Activated CD8-positive, alpha-beta memory T cell treated with anti-CD3 and anti-CD28 coated beads for 24 hours (primary cell): Measurements from ENCODE around the gene LMBRD1.
"Not testable (repeated sequence)": the region's sequence is repeated elsewhere in the genome, so short reads cannot be mapped to it uniquely, and the experiment has no call there.

Experiments
- DNase-seq: peaks from one replicate; pipeline ENCODE4 v3.0.0-alpha.2; 2020

Gene LMBRD1

GRCh38 chr6:69795469-69796072 is 1.2 kb downstream of the LMBRD1 start:
- DNase-seq = no peak

DNA sequence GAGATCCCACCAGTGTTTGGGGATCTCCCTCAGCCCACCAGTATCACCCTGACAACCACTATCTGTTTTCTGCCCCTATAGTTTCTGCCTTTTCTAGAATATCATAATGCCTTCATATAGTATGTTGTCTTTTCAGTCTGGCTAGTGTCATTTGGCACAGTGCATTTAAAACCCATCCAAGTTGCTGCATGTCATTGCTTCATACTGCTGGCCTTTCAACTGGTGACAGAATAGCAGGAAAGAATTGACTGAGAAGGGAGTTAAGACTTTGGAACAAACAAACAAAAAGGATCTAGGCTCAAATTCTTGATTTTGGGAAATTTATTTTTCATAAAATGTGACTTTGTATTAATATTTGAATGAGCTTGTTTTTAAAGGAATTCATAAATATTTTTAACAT is 4.5 kb downstream of the LMBRD1 start:
- no peak for DNase-seq

- DNase-seq = no peak
Observed at GRCh38 chr6:69791065-69791471, 5.7 kb downstream of the LMBRD1 start.

GRCh38 chr6:69790629-69791028 is 6.2 kb downstream of the LMBRD1 start:
- no peak for DNase-seq

DNA sequence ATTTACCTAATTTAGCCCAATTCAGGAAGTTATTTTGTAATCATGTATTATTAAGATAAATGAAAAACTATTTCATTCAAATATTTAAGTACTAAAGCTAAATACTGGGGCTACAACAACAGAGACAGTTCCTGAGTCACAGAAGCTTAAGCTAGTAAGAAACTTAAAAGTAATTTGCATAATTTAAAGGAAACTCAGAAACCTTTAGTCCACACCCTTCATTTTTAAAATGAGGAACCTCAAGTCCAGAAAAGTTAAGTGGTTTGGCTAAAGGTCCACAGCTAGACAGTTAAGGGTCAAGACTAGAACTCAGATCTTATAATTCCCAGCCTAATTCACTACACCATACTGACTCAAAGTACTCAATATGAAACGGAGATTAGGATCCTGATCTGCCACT is 7.2 kb downstream of the LMBRD1 start:
- no peak for DNase-seq

DNA sequence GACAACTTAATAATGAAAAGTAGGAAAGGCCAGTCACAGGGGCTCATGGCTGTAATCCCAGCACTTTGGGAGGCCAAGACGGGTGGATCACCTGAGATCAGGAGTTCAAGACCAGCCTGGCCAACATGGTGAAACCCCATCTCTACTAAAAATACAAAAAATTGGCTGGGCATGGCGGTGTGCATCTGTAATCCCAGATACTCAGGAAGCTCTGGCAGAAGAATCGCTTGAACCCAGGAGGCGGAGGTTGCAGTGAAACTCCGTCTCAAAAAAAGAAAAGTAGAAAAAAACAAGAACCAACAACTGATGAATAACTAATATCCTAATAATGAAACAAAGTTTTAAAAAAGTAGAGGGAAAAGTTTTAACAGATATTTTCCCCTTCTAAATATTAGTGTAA is 9.4 kb downstream of the LMBRD1 start:
- DNase-seq = not testable (repeated sequence)

GRCh38 chr6:69785697-69786096 is 11.1 kb downstream of the LMBRD1 start:
- DNase-seq = no peak

GRCh38 chr6:69784595-69785377 is 12.0 kb downstream of the LMBRD1 start:
- DNase-seq = no peak

- no peak for DNase-seq
Observed at GRCh38 chr6:69783108-69783507, 13.7 kb downstream of the LMBRD1 start.

DNA sequence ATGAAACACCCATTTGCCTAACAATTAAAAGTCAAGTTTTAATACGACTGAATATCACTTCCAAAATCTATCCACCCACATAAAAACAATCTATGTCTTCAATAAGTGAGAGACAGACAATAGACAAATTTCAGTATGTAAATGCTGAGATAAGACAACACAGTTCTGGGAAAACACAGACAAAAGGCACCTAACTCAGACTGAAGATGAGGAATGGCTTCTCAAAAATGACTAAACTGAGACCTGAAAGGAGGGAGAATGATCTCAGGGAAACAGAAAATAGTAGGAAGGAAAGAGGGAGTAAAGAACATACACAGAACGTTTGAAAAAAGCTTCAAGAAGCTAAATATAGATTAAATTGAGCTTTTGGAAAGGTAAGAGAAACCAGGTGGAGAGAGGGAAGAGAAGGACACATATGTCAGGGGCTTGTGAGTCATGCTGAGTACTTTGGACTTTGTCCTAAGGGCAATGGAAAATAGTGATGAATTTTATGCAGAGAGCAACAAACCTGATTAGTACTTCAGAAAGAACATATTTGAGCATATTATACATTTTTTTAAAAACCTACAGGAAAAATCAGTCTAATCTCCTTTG is 16.1 kb downstream of the LMBRD1 start:
- DNase-seq = no peak

- DNase-seq = no peak
Observed at GRCh38 chr6:69775941-69776340, 20.9 kb downstream of the LMBRD1 start.

- DNase-seq = no peak
Observed at GRCh38 chr6:69775585-69775849, 21.3 kb downstream of the LMBRD1 start.

DNA sequence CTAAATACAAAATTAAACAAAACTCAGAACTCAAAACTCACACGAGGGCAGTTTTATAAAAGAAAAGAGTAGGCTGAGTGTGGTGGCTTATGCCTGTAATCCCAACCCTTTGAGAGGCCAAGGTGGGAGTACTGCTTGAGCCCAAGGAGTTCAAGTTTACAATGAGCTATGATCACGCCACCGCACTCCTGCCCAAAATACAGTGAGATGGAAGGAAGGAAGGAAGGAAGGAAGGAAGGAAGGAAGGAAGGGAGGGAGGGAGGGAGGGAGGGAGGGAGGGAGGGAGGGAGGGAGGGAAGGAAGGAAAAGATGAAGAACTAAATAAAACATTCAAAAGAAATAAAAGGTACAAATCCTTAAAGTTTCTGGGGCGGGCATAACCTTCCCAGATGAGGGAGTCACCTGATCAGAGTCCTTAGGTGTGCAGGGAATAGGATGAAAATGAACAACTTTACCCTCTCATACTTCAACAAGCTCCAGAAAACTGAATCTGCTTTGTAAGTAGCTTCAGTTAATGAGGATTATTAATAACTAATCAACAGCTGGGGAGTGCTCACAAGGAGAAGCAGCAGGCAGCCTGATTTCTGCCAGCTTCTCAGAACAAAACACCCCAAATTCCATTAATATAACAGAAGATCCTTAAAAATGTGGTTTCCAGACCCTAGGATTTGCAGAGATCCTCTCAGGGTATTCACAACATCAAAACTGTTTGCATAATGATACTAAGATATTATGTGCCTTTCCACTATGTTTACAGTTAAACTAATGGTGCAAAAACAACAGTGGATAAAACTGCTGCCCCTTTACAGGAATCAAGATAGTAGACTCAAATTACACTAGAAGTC is 21.8 kb downstream of the LMBRD1 start:
- no peak for DNase-seq

- no peak for DNase-seq
Observed at GRCh38 chr6:69771158-69771906, 25.5 kb downstream of the LMBRD1 start.

GRCh38 chr6:69768664-69769063 is 28.1 kb downstream of the LMBRD1 start:
- DNase-seq = no peak

- no peak for DNase-seq
Observed at GRCh38 chr6:69763763-69764162, 33.0 kb downstream of the LMBRD1 start.

GRCh38 chr6:69761853-69762252 is 35.0 kb downstream of the LMBRD1 start:
- no peak for DNase-seq

DNA sequence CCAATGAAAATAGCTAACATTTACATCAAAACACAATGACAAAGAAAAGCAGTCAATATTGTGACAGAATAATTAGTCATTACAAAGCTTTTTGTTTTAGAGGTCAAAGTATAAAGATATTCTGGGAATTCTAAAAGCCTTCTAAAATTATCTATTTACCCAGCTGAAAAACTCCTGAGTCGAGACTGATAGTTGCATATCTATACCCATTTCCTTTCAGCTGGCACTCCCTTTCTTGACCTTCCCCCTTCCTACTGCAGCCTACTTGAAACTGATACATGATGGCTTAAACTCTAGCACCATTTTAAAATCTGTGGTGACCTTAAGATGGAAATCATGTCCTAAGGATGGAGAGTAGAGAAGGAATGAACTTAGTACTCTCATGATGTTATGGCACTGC is 38.6 kb downstream of the LMBRD1 start:
- no peak for DNase-seq

DNA sequence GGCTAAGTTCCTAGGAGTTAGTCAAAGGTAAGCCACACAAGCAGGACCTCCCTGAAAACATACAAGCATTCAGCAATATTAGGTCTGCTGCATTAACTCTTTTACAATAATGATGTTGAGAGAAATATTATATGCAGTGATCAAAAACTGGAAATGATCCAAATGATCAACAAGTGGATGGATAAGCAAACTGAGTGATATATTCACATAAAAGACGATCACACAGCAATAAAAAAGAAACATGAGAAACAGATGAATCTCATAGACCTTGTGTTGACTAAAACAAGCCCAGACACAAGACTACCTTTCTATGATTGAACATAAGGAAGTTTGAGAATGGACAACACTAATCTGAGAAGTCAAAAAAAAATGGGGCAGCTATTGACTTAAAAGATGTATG is 39.9 kb downstream of the LMBRD1 start:
- DNase-seq = no peak

DNA sequence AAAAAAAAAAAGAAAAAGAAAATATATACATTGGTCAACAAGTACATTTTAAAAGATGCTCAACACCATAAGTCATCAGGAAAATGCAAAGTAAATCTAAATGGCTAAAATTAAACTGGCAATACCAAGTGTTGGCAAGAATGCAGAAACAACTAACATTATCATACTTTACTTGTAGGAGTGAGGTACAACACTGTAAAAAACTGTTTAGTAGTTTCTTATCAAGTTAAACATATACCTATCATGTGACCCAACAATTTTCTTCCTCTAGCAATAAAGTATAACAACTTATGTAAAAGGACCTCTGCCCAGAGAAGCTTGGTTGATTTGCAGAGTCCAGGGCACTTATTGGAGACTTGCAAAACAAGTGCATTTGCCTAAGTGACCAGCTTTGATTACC is 40.4 kb downstream of the LMBRD1 start:
- no peak for DNase-seq

DNA sequence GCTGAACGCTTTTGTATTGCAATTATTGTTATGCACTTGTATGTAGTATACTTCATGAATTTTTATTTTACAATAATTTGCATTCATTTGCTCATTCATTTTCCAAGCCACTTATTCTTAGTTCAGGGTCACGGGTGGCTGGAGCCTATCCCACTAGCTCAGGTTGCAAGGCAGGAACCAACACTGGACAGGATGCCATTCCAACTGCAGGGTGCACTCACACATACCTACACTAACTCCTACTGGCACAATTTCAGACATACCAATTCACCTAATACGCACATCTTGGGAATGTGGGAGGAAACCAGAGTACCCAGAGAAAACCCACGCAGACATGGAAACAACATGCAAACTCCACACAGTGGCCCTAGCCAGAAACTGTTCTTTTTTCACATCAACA is 61.8 kb downstream of the LMBRD1 start:
- no peak for DNase-seq

- no peak for DNase-seq
Observed at GRCh38 chr6:69732640-69733039, 64.2 kb downstream of the LMBRD1 start.

- no peak for DNase-seq
Observed at GRCh38 chr6:69732045-69732444, 64.8 kb downstream of the LMBRD1 start.
